Upper lobe of left lung (tissue), 6 donors: ENCODE results near the gene SF3A2. TPM values are rescaled to one million over a fixed set of nuclear protein-coding genes. Genes with fewer than 3 reads are reported as not detected.

Experiments used
- ATAC-seq, 2 donors: fragments of 200-7000 bp; cut with Tn5 transposase; one replicate each; pipeline ENCODE4 v1.9.1; 2022; ENCODE audit warnings: mild to moderate bottlenecking in 2 of 2, moderate library complexity in 2 of 2; ENCODE audit not compliant: low FRiP score in 2 of 2
- DNase-seq, 2 donors: peaks; one replicate each; pipeline ENCODE4 v3.0.0-alpha.2; 2019 to 2020
- H3K27ac ChIP-seq, 4 donors: fragments of 200-600 bp; sonication (generic); one replicate each; pipeline ENCODE4 v1.5.1; 2016 to 2019
- H3K27me3 ChIP-seq, 4 donors: fragments of 200-600 bp; sonication (generic); one replicate each; pipeline ENCODE4 v1.5.1; 2017 to 2019
- H3K36me3 ChIP-seq, 4 donors: fragments of 200-600 bp; sonication (generic); one replicate each; pipeline ENCODE4 v1.5.1; 2016 to 2019
- H3K4me1 ChIP-seq, 4 donors: fragments of 200-600 bp; sonication (generic); one replicate each; pipeline ENCODE4 v1.5.1; 2018 to 2019
- H3K4me3 ChIP-seq, 4 donors: fragments of 200-600 bp; sonication (generic); one replicate each; pipeline ENCODE4 v1.5.1; 2017 to 2019; ENCODE audit warnings: mild to moderate bottlenecking in 2 of 4, moderate library complexity in 1 of 4
- H3K9me3 ChIP-seq, 4 donors: fragments of 200-600 bp; sonication (generic); one replicate each; pipeline ENCODE4 v1.5.1; 2018 to 2019
- EP300 ChIP-seq, 4 donors: sonication (generic); formaldehyde crosslinking; IDR thresholded peaks; one replicate each; pipeline ENCODE4 v1.5.1; 2017; ENCODE audit warnings: antibody characterized with exemption in 4 of 4, control low read depth in 2 of 4
- POLR2A ChIP-seq, 4 donors: fragments of 450-650 bp; IDR thresholded peaks; one replicate each; pipeline ENCODE4 v1.5.1; 2016 to 2017; ENCODE audit warnings: antibody characterized with exemption in 4 of 4, mild to moderate bottlenecking in 2 of 4
- POLR2AphosphoS5 ChIP-seq, 2 donors: sonication (generic); formaldehyde crosslinking; IDR thresholded peaks; one replicate each; pipeline ENCODE4 v1.5.1; 2017; ENCODE audit warnings: antibody characterized with exemption in 2 of 2
- WGBS, 2 donors: methylation state at CpG; one replicate each; pipeline ENCODE4 v1.1.5; 2017 to 2018; 5-methylcytosine and 5-hydroxymethylcytosine counted together
- total RNA-seq, 6 donors: library from RNA; depleted of rRNA in 4 of 6; stranded (reverse); fragments of >200 nt in 4 of 6; gene quantifications; one replicate each; pipeline versions ENCODE4 v1.1.0 to v1.2.1, GENCODE V29; 2016 to 2021
- TF ChIP-seq, protein P1 (sequence below), 6 experiments: fragments of 450-650 bp in 4 of 6; fragments of 200-600 bp in 2 of 6; sonication (generic) in 2 of 6; IDR thresholded peaks; one replicate each; pipeline ENCODE4 v1.5.1; 2016 to 2019; ENCODE audit warnings: antibody characterized with exemption in 6 of 6
- donor health status: DM: no; HTN: no; CAD: no; lungs with moderate emphysema.
- donor health status: DM: no; HTN: yes; CAD: no; lungs with severe emphysema.

Gene SF3A2, protein sequence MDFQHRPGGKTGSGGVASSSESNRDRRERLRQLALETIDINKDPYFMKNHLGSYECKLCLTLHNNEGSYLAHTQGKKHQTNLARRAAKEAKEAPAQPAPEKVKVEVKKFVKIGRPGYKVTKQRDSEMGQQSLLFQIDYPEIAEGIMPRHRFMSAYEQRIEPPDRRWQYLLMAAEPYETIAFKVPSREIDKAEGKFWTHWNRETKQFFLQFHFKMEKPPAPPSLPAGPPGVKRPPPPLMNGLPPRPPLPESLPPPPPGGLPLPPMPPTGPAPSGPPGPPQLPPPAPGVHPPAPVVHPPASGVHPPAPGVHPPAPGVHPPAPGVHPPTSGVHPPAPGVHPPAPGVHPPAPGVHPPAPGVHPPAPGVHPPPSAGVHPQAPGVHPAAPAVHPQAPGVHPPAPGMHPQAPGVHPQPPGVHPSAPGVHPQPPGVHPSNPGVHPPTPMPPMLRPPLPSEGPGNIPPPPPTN
- total RNA-seq = 100 to 1,000 TPM in 1 of 6 donors, 10 to 100 TPM in 5; 39.8 to 104 (median 70.7) TPM

DNA sequence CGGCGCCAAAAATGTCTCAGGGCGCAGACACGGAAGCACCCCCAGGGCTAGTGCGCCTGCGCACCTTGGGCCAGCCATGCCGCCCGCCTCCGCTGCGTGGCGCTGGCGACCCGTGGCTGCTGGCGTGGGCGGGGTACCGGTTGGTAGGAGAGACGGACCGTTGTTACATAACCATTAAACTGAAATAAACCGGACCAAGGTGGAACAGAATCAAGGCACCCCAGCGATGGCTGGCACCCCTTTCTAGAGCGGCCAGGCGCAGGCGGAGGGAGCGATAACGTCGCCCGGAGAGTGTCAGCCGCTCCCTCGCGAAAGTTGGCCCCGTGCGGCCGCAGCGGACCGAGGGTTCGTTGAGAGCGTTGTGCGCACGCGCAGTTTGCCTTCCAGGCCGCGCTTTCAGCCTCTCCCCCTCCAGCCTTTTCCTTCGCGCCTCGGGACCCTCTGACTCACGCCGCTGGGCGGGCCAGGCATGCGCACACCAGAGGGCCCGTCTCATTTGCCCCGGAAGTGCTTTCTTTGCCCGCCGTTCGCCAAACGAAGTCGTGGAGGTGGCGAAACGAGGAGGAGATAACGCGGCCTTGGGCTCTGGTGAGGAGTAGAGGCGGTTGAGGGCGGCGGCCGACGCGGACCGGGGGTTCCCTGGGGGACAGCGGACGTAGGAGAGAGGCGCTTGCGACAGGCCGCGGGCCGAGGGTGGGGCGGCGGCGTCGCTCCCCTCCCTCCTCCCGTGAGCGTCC lies at the start of gene SF3A2, which contains the start of gene PLEKHJ1:
Gene SF3A2 (plus strand): TSS at position 511 of the 737 bp plus-strand sequence. CDS start 6,595 bp downstream, outside the sequence.
Gene PLEKHJ1 (minus strand): TSS at position 16 of the 737 bp plus-strand sequence. CDS start 81 bp downstream, outside the sequence.
- ATAC-seq (peak; percentile 95), DNase-seq (peak; percentile 95 to 99)
- TF ChIP-seq EP300 (IDR thresholded peaks at IDR 0.05) (no peak), POLR2A (IDR thresholded peaks at IDR 0.05) (peak in 2 of 4 donors; percentile 57 to 81), POLR2AphosphoS5 (IDR thresholded peaks at IDR 0.05) (peak; percentile 90 to 91)
- TF ChIP-seq, protein P1, sequence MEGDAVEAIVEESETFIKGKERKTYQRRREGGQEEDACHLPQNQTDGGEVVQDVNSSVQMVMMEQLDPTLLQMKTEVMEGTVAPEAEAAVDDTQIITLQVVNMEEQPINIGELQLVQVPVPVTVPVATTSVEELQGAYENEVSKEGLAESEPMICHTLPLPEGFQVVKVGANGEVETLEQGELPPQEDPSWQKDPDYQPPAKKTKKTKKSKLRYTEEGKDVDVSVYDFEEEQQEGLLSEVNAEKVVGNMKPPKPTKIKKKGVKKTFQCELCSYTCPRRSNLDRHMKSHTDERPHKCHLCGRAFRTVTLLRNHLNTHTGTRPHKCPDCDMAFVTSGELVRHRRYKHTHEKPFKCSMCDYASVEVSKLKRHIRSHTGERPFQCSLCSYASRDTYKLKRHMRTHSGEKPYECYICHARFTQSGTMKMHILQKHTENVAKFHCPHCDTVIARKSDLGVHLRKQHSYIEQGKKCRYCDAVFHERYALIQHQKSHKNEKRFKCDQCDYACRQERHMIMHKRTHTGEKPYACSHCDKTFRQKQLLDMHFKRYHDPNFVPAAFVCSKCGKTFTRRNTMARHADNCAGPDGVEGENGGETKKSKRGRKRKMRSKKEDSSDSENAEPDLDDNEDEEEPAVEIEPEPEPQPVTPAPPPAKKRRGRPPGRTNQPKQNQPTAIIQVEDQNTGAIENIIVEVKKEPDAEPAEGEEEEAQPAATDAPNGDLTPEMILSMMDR (IDR thresholded peaks at IDR 0.05) = peak; percentile 99 to 100 (median 100)
- Histone ChIP-seq H3K4me3 (peak within 1 kb of the TSS; percentile 77 to 97 (median 88)), H3K36me3 (peaks cover 4 to 25% (median 18%) of the 10 kb centered on the region in 4 donors), H3K4me1 (peaks cover 56 to 74% (median 57%) of the 10 kb centered on the region in 4 donors), H3K27ac (peak within 1 kb of the TSS; percentile 98 to 99 (median 98)), H3K9me3 (no peaks in the 10 kb centered on the region), H3K27me3 (no peaks in the 10 kb centered on the region)
- WGBS, 2 donors = 0 to 1% methylated on average over 38 to 58 of the region's 80 CpGs

DNA sequence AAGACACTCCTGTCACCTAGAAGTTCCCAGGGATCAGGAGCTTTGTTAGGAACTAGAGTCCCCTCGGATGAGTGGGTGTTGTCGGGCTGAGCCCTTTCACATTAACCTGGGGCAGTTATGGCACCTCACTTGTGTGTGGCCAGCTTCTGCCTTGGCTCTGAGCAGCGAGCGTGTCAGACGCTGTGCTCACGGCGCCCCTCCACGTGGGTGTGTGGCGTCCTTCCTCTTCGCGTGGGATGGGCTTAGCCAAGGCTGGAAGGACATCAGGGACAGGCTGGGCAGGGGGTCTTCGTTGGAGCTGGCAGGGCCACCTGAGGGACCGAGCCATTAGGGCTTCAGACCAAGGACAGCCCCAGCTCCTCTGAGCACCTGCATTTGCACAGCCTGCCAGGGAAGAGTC lies 49.5 kb upstream of the SF3A2 start:
- peaks cover 46 to 56% (median 51%) of the 10 kb centered on the region in 4 donors for H3K4me1 ChIP-seq
- H3K9me3 ChIP-seq = no peaks in the 10 kb centered on the region
- peak overlapping the region; percentile 68 to 88 (median 81) for H3K27ac ChIP-seq
- DNase-seq (peak in 1 of 2 donors; percentile 78), ATAC-seq (no peak)
- H3K4me3 ChIP-seq = no peak overlapping the region
- 63 to 71% methylated on average over 11 to 12 of the region's 13 CpGs for WGBS, 2 donors
- TF ChIP-seq POLR2AphosphoS5 (IDR thresholded peaks at IDR 0.05) (no peak), EP300 (IDR thresholded peaks at IDR 0.05) (no peak), POLR2A (IDR thresholded peaks at IDR 0.05) (no peak)
- TF ChIP-seq, protein P1 (IDR thresholded peaks at IDR 0.05) = no peak
- no peaks in the 10 kb centered on the region for H3K27me3 ChIP-seq
- H3K36me3 ChIP-seq = peaks cover 0 to 58% (median 38%) of the 10 kb centered on the region in 4 donors

DNA sequence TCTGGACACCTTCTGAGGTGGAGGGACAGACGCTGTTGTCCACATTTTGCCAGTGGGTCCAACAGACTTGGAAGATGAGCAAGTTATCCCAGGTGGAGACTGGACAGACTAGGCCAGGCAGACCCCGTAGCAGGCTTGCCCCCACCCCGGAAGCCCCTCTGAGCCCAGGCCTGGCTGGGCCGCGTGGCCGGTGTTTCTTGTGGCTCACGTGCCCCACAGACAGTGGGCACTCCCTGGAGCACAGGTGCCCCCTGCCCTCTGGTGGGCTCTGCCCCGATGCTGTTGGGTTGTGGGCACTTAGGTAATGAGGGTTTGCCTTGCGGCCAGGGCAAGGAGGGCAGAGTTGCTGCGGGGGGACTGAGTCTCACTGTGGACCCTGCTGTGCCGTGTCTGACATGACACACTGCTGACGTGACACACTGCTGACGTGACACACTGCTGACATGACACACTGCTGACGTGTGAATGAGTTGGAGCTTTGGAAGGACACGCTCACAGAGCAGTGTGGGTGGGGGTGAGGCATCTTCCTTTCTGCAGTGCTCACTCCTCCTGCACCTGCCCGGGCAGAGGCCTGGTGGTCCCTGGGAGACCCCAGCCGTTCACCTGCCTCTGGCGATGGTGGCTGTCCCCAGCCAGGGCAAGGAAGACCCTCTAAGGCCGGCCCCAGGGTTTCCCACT lies 47.8 kb upstream of the SF3A2 start:
- peak overlapping the region in 3 of 4 donors; percentile 42 to 85 (median 68) for H3K27ac ChIP-seq
- WGBS, 2 donors = 91 to 95% methylated on average over 6 to 16 of the region's 19 CpGs

DNA sequence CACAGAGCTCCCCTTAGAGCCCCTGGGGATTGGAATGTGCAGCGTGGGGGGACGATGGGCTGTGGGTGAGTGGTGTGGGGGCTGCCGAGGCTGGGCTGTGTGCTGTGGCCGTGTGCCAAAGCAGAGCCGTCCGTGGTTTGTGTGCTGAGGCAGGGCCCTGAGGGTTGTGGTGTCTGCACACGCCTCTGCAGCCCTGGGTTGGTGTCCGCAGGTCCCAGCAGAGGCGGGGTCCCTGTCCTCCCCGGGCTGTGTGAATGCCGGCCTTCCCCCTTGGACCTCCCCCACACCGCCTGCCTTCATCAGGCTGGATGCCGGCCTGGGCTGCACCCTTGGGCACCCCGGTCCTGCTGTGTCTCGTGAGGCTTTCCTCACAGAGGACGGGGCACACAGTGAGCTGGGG lies 46.7 kb upstream of the SF3A2 start:
- Histone ChIP-seq H3K4me1 (peaks cover 39 to 44% (median 40%) of the 10 kb centered on the region in 4 donors), H3K27me3 (no peaks in the 10 kb centered on the region), H3K4me3 (no peak overlapping the region), H3K36me3 (peaks cover 8 to 71% (median 58%) of the 10 kb centered on the region in 4 donors), H3K9me3 (no peaks in the 10 kb centered on the region), H3K27ac (peak overlapping the region in 2 of 4 donors; percentile 3 to 30)
- TF ChIP-seq, protein P1 (IDR thresholded peaks at IDR 0.05) = no peak
- TF ChIP-seq POLR2AphosphoS5 (IDR thresholded peaks at IDR 0.05) (no peak), EP300 (IDR thresholded peaks at IDR 0.05) (no peak)
- DNase-seq (peak in 1 of 2 donors; percentile 52), ATAC-seq (no peak)
- WGBS, 2 donors = 88% methylated on average over 8 to 14 of the region's 16 CpGs

More for the DNA sequence above, 47.8 kb upstream of the SF3A2 start:
- H3K27me3 ChIP-seq = no peaks in the 10 kb centered on the region
- ATAC-seq (no peak), DNase-seq (peak in 1 of 2 donors; percentile 67)
- peaks cover 46 to 51% (median 48%) of the 10 kb centered on the region in 4 donors for H3K4me1 ChIP-seq
- TF ChIP-seq, protein P1 (IDR thresholded peaks at IDR 0.05) = no peak
- TF ChIP-seq POLR2AphosphoS5 (IDR thresholded peaks at IDR 0.05) = no peak
- TF ChIP-seq POLR2A (IDR thresholded peaks at IDR 0.05) = no peak
- no peak for TF ChIP-seq EP300 (IDR thresholded peaks at IDR 0.05)
- H3K36me3 ChIP-seq = peaks cover 0 to 64% (median 48%) of the 10 kb centered on the region in 4 donors
- no peak overlapping the region for H3K4me3 ChIP-seq
- H3K9me3 ChIP-seq = no peaks in the 10 kb centered on the region
